ENCODE data around the gene FANCC.

FANCC gene

GRCh38 chr9:95061916-95062595 lies 255.5 kb downstream of the FANCC start:
- no peak for DNase-seq
- Histone ChIP-seq H3K9me3 (ENCODE audit: insufficient read depth, low read length, severe bottlenecking) (no peaks in the 10 kb centered on the region), H3K4me3 (ENCODE audit: low read depth in 1 of 2, low read length in 2 of 2) (no peak overlapping the region), H2AFZ (ENCODE audit: low read depth, low read length) (no peak overlapping the region), H3K4me2 (ENCODE audit: insufficient read depth, low read length) (no peak overlapping the region), H3K27me3 (ENCODE audit: insufficient read depth, low read length, poor library complexity) (no peaks in the 10 kb centered on the region), H3K36me3 (ENCODE audit: insufficient read depth, low read length) (no peaks in the 10 kb centered on the region), H3K27ac (ENCODE audit: low read length) (no peak overlapping the region), H3K9ac (ENCODE audit: low read depth, low read length) (no peak overlapping the region), H4K20me1 (ENCODE audit: insufficient read depth, low read length) (no peaks in the 10 kb centered on the region), H3K4me1 (ENCODE audit: insufficient read depth, low read length) (no peaks in the 10 kb centered on the region), H3K79me2 (ENCODE audit: insufficient read depth, low read length) (no peaks in the 10 kb centered on the region)
- ATAC-seq (ENCODE audit: insufficient read depth, low read depth): no peak
- TF ChIP-seq EZH2 (IDR thresholded peaks at IDR 0.05; ENCODE audit: borderline replicate concordance, low read depth, low read length, severe bottlenecking) (no peak), CTCF (IDR thresholded peaks at IDR 0.05; ENCODE audit: borderline replicate concordance, extremely low read depth, low read length, poor library complexity, severe bottlenecking) (no peak)

GRCh38 chr9:95060916-95061315 lies 256.6 kb downstream of the FANCC start:
- ATAC-seq (ENCODE audit: insufficient read depth, low read depth) (no peak), DNase-seq (no peak)
- Histone ChIP-seq H3K27ac (ENCODE audit: low read length) (no peak overlapping the region), H3K27me3 (ENCODE audit: insufficient read depth, low read length, poor library complexity) (no peaks in the 10 kb centered on the region), H3K9me3 (ENCODE audit: insufficient read depth, low read length, severe bottlenecking) (no peaks in the 10 kb centered on the region), H3K79me2 (ENCODE audit: insufficient read depth, low read length) (no peaks in the 10 kb centered on the region), H2AFZ (ENCODE audit: low read depth, low read length) (no peak overlapping the region), H3K4me1 (ENCODE audit: insufficient read depth, low read length) (no peaks in the 10 kb centered on the region), H3K4me3 (ENCODE audit: low read depth in 1 of 2, low read length in 2 of 2) (no peak overlapping the region), H4K20me1 (ENCODE audit: insufficient read depth, low read length) (no peaks in the 10 kb centered on the region), H3K9ac (ENCODE audit: low read depth, low read length) (no peak overlapping the region), H3K36me3 (ENCODE audit: insufficient read depth, low read length) (no peaks in the 10 kb centered on the region), H3K4me2 (ENCODE audit: insufficient read depth, low read length) (no peak overlapping the region)
- no peak for TF ChIP-seq CTCF (IDR thresholded peaks at IDR 0.05; ENCODE audit: borderline replicate concordance, extremely low read depth, low read length, poor library complexity, severe bottlenecking)
- no peak for TF ChIP-seq EZH2 (IDR thresholded peaks at IDR 0.05; ENCODE audit: borderline replicate concordance, low read depth, low read length, severe bottlenecking)

GRCh38 chr9:95060234-95060633 lies 257.3 kb downstream of the FANCC start:
- no peak for ATAC-seq (ENCODE audit: insufficient read depth, low read depth)
- Histone ChIP-seq H4K20me1 (ENCODE audit: insufficient read depth, low read length) (no peaks in the 10 kb centered on the region), H3K9ac (ENCODE audit: low read depth, low read length) (no peak overlapping the region)

GRCh38 chr9:95058795-95059386 lies 258.6 kb downstream of the FANCC start:
- Histone ChIP-seq H3K9ac (ENCODE audit: low read depth, low read length) (no peak overlapping the region), H3K4me2 (ENCODE audit: insufficient read depth, low read length) (no peak overlapping the region), H3K27ac (ENCODE audit: low read length) (no peak overlapping the region), H3K79me2 (ENCODE audit: insufficient read depth, low read length) (no peaks in the 10 kb centered on the region), H3K9me3 (ENCODE audit: insufficient read depth, low read length, severe bottlenecking) (no peaks in the 10 kb centered on the region), H3K27me3 (ENCODE audit: insufficient read depth, low read length, poor library complexity) (no peaks in the 10 kb centered on the region), H3K4me1 (ENCODE audit: insufficient read depth, low read length) (no peaks in the 10 kb centered on the region), H3K36me3 (ENCODE audit: insufficient read depth, low read length) (no peaks in the 10 kb centered on the region), H3K4me3 (ENCODE audit: low read depth in 1 of 2, low read length in 2 of 2) (no peak overlapping the region), H4K20me1 (ENCODE audit: insufficient read depth, low read length) (no peaks in the 10 kb centered on the region), H2AFZ (ENCODE audit: low read depth, low read length) (no peak overlapping the region)
- DNase-seq (no peak), ATAC-seq (ENCODE audit: insufficient read depth, low read depth) (no peak)
- TF ChIP-seq EZH2 (IDR thresholded peaks at IDR 0.05; ENCODE audit: borderline replicate concordance, low read depth, low read length, severe bottlenecking) (no peak), CTCF (IDR thresholded peaks at IDR 0.05; ENCODE audit: borderline replicate concordance, extremely low read depth, low read length, poor library complexity, severe bottlenecking) (no peak)

More at GRCh38 chr9:95060234-95060633, 257.3 kb downstream of the FANCC start:
- TF ChIP-seq EZH2 (IDR thresholded peaks at IDR 0.05; ENCODE audit: borderline replicate concordance, low read depth, low read length, severe bottlenecking): no peak
- H3K36me3 ChIP-seq (ENCODE audit: insufficient read depth, low read length): no peaks in the 10 kb centered on the region
- no peak overlapping the region for H3K27ac ChIP-seq (ENCODE audit: low read length)
- no peaks in the 10 kb centered on the region for H3K27me3 ChIP-seq (ENCODE audit: insufficient read depth, low read length, poor library complexity)
- H3K4me2 ChIP-seq (ENCODE audit: insufficient read depth, low read length): no peak overlapping the region
- no peaks in the 10 kb centered on the region for H3K9me3 ChIP-seq (ENCODE audit: insufficient read depth, low read length, severe bottlenecking)
- DNase-seq: no peak
- no peaks in the 10 kb centered on the region for H3K4me1 ChIP-seq (ENCODE audit: insufficient read depth, low read length)
- no peak overlapping the region for H3K4me3 ChIP-seq (ENCODE audit: low read depth in 1 of 2, low read length in 2 of 2)
- H2AFZ ChIP-seq (ENCODE audit: low read depth, low read length): no peak overlapping the region
- H3K79me2 ChIP-seq (ENCODE audit: insufficient read depth, low read length): no peaks in the 10 kb centered on the region

Data from DND-41 (cell line).